Measurements from ENCODE around the gene TAF5L.

DNA sequence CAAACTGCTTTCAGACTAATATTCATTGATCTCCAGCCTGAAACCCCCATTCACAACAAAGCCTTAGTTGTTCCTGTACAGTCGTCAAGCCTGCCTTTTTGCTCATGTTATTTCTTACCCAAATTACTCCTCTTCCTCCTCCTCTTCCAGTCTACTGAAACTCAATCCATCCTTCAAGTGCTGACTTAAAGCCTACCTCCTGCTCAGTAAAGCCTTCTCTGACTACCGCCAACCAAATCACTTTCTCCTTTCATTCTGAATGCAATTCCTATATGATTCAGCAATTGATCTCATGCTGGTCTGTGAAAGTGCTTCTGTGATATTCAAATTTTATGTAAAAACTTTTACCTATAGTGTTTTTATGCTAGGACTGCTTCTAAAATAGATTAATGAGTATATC is 18.6 kb downstream of the TAF5L start:
- TF ChIP-seq, protein P1, sequence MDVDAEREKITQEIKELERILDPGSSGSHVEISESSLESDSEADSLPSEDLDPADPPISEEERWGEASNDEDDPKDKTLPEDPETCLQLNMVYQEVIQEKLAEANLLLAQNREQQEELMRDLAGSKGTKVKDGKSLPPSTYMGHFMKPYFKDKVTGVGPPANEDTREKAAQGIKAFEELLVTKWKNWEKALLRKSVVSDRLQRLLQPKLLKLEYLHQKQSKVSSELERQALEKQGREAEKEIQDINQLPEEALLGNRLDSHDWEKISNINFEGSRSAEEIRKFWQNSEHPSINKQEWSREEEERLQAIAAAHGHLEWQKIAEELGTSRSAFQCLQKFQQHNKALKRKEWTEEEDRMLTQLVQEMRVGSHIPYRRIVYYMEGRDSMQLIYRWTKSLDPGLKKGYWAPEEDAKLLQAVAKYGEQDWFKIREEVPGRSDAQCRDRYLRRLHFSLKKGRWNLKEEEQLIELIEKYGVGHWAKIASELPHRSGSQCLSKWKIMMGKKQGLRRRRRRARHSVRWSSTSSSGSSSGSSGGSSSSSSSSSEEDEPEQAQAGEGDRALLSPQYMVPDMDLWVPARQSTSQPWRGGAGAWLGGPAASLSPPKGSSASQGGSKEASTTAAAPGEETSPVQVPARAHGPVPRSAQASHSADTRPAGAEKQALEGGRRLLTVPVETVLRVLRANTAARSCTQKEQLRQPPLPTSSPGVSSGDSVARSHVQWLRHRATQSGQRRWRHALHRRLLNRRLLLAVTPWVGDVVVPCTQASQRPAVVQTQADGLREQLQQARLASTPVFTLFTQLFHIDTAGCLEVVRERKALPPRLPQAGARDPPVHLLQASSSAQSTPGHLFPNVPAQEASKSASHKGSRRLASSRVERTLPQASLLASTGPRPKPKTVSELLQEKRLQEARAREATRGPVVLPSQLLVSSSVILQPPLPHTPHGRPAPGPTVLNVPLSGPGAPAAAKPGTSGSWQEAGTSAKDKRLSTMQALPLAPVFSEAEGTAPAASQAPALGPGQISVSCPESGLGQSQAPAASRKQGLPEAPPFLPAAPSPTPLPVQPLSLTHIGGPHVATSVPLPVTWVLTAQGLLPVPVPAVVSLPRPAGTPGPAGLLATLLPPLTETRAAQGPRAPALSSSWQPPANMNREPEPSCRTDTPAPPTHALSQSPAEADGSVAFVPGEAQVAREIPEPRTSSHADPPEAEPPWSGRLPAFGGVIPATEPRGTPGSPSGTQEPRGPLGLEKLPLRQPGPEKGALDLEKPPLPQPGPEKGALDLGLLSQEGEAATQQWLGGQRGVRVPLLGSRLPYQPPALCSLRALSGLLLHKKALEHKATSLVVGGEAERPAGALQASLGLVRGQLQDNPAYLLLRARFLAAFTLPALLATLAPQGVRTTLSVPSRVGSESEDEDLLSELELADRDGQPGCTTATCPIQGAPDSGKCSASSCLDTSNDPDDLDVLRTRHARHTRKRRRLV (CRISPR knock-in tag; IDR thresholded peaks at IDR 0.05): no peak
- no peak for TF ChIP-seq ZNF274 (CRISPR knock-in tag; IDR thresholded peaks at IDR 0.05)
- TF ChIP-seq, protein P2, sequence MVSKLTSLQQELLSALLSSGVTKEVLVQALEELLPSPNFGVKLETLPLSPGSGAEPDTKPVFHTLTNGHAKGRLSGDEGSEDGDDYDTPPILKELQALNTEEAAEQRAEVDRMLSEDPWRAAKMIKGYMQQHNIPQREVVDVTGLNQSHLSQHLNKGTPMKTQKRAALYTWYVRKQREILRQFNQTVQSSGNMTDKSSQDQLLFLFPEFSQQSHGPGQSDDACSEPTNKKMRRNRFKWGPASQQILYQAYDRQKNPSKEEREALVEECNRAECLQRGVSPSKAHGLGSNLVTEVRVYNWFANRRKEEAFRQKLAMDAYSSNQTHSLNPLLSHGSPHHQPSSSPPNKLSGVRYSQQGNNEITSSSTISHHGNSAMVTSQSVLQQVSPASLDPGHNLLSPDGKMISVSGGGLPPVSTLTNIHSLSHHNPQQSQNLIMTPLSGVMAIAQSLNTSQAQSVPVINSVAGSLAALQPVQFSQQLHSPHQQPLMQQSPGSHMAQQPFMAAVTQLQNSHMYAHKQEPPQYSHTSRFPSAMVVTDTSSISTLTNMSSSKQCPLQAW (CRISPR knock-in tag; IDR thresholded peaks at IDR 0.05): no peak
- no peak for TF ChIP-seq RBFOX2 (IDR thresholded peaks at IDR 0.05; ENCODE audit: low read depth, low read length)
- TF ChIP-seq, protein P3, sequence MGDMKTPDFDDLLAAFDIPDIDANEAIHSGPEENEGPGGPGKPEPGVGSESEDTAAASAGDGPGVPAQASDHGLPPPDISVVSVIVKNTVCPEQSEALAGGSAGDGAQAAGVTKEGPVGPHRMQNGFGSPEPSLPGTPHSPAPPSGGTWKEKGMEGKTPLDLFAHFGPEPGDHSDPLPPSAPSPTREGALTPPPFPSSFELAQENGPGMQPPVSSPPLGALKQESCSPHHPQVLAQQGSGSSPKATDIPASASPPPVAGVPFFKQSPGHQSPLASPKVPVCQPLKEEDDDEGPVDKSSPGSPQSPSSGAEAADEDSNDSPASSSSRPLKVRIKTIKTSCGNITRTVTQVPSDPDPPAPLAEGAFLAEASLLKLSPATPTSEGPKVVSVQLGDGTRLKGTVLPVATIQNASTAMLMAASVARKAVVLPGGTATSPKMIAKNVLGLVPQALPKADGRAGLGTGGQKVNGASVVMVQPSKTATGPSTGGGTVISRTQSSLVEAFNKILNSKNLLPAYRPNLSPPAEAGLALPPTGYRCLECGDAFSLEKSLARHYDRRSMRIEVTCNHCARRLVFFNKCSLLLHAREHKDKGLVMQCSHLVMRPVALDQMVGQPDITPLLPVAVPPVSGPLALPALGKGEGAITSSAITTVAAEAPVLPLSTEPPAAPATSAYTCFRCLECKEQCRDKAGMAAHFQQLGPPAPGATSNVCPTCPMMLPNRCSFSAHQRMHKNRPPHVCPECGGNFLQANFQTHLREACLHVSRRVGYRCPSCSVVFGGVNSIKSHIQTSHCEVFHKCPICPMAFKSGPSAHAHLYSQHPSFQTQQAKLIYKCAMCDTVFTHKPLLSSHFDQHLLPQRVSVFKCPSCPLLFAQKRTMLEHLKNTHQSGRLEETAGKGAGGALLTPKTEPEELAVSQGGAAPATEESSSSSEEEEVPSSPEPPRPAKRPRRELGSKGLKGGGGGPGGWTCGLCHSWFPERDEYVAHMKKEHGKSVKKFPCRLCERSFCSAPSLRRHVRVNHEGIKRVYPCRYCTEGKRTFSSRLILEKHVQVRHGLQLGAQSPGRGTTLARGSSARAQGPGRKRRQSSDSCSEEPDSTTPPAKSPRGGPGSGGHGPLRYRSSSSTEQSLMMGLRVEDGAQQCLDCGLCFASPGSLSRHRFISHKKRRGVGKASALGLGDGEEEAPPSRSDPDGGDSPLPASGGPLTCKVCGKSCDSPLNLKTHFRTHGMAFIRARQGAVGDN (CRISPR knock-in tag; IDR thresholded peaks at IDR 0.05): no peak
- no peak for TF ChIP-seq POLR2A (IDR thresholded peaks at IDR 0.05; ENCODE audit: insufficient read depth in 1 of 2, low read depth in 2 of 2, low read length in 2 of 2)
